ENCODE measurements around the gene ZNF341.

ZNF341 gene

GRCh38 chr20:33796907-33797544, 65.2 kb downstream of the ZNF341 start:
- DNase-seq, result no peak

GRCh38 chr20:33798444-33798843, 66.6 kb downstream of the ZNF341 start:
- DNase-seq, result no peak

GRCh38 chr20:33803921-33804337, 72.1 kb downstream of the ZNF341 start:
- DNase-seq, result peak in 1 of 3 donors; percentile 50

- no peak for DNase-seq
Measured at GRCh38 chr20:33808388-33808787, 76.6 kb downstream of the ZNF341 start.

GRCh38 chr20:33810259-33810658, 78.5 kb downstream of the ZNF341 start:
- DNase-seq, result peak in 2 of 3 donors; percentile 38 to 69

GRCh38 chr20:33810885-33811775, 79.3 kb downstream of the ZNF341 start, which contains the start of gene CHMP4B:
Gene CHMP4B, plus strand, starts transcription at chr20:33811348. Its CDS starts 121 bp downstream, at chr20:33811469.
- DNase-seq, result peak; percentile 99

GRCh38 chr20:33811776-33812151, 80.0 kb downstream of the ZNF341 start:
- DNase-seq, result peak in 2 of 3 donors; percentile 42 to 54

- DNase-seq, result peak; percentile 95 to 98 (median 98)
Measured at GRCh38 chr20:33812152-33812849, 80.5 kb downstream of the ZNF341 start.

- DNase-seq, result peak; percentile 56 to 57 (median 57)
Measured at GRCh38 chr20:33812908-33813462, 81.2 kb downstream of the ZNF341 start.

- no peak for DNase-seq
Measured at GRCh38 chr20:33814238-33814712, 82.5 kb downstream of the ZNF341 start.

GRCh38 chr20:33815671-33816070, 83.9 kb downstream of the ZNF341 start:
- no peak for DNase-seq

- no peak for DNase-seq
Measured at GRCh38 chr20:33816191-33816590, 84.4 kb downstream of the ZNF341 start.

- DNase-seq, result no peak
Measured at GRCh38 chr20:33817411-33817810, 85.6 kb downstream of the ZNF341 start.

GRCh38 chr20:33819456-33819855, 87.7 kb downstream of the ZNF341 start:
- DNase-seq, result no peak

- DNase-seq, result no peak
Measured at GRCh38 chr20:33820362-33820761, 88.6 kb downstream of the ZNF341 start.

GRCh38 chr20:33821270-33821836, 89.6 kb downstream of the ZNF341 start:
- DNase-seq, result no peak

GRCh38 chr20:33822423-33822822, 90.6 kb downstream of the ZNF341 start:
- DNase-seq, result no peak

GRCh38 chr20:33822991-33823390, 91.2 kb downstream of the ZNF341 start:
- peak in 2 of 3 donors; percentile 63 to 70 for DNase-seq

GRCh38 chr20:33824852-33825251, 93.1 kb downstream of the ZNF341 start:
- no peak for DNase-seq

GRCh38 chr20:33825340-33826269, 93.8 kb downstream of the ZNF341 start:
- DNase-seq, result peak; percentile 27 to 53 (median 33)

- DNase-seq, result peak in 2 of 3 donors; percentile 17 to 37
Measured at GRCh38 chr20:33826270-33826897, 94.6 kb downstream of the ZNF341 start.

Measured in suppressor macrophage treated with lipopolysaccharide for 1 hour (primary cell).